HG02938 (cell line): ENCODE results near the gene ZNF570.

Experiments
- ATAC-seq: cut with Tn5 transposase; IDR thresholded peaks from one replicate; pipeline ENCODE4 v1.9.1; 2021; ENCODE audit warnings: mild to moderate bottlenecking, moderate library complexity; ENCODE audit not compliant: unreplicated experiment

ZNF570 gene

GRCh38 chr19:37468961-37469777, at the start of gene ZNF570:
Gene ZNF570, plus strand, starts transcription at chr19:37469356. Its CDS starts 999 bp downstream, at chr19:37470355.
- ATAC-seq, result peak; percentile 48

GRCh38 chr19:37452500-37453245, 16.5 kb upstream of the ZNF570 start:
- ATAC-seq, result no peak

DNA sequence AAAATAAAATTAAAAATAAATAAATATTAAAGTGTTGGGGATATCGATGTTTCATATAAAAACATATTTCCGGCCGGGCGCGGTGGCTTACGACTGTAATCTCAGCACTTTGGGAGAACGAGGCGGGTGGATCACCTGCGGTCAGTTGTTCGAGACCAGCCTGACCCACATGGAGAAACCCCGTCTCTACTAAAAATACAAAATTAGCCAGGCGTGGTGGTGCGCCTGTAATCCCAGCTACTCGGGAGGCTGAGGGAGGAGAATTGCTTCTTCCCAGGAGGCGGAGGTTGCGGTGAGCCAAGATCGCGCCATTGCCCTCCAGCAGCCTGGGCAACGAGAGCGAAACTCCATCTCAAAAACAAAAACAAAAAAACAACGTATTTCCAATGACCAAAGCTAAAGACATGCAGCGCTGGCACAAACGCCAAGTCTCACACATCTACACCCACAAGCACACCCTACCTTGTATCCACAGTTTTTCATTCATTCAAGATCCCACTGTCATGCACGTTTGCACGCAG, 2.8 kb upstream of the ZNF570 start:
- no peak for ATAC-seq

- ATAC-seq, result peak; percentile 61
Measured at GRCh38 chr19:37466798-37467607, 2.2 kb upstream of the ZNF570 start, which contains the start of gene ZNF569. Gene ZNF569, minus strand, starts transcription at chr19:37467444. Its CDS starts 22,523 bp downstream, at chr19:37444921.

- ATAC-seq, result no peak
Measured at GRCh38 chr19:37467608-37468090, 1.5 kb upstream of the ZNF570 start.

DNA sequence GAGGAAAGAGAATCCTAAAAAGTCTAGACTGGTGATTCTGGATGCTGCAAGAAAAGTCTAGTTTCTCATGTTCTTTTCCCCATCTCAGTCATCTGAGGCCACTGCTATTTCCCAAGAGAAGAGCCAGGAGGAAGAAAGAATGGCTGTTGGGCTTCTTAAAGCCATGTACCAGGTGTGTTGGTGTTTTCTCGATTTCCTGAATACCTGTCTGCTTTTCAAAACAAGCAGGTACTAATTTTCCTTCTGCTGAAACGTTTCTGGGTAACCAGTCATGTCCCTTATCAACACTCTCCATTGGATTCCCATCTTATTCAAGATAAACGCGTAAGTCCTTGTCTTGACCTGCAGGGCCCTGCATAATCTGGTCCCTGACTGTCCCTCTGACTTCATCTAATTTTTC, 1.1 kb downstream of the ZNF570 start:
- ATAC-seq, result no peak

GRCh38 chr19:37472165-37472564, 3.0 kb downstream of the ZNF570 start:
- ATAC-seq, result no peak

DNA sequence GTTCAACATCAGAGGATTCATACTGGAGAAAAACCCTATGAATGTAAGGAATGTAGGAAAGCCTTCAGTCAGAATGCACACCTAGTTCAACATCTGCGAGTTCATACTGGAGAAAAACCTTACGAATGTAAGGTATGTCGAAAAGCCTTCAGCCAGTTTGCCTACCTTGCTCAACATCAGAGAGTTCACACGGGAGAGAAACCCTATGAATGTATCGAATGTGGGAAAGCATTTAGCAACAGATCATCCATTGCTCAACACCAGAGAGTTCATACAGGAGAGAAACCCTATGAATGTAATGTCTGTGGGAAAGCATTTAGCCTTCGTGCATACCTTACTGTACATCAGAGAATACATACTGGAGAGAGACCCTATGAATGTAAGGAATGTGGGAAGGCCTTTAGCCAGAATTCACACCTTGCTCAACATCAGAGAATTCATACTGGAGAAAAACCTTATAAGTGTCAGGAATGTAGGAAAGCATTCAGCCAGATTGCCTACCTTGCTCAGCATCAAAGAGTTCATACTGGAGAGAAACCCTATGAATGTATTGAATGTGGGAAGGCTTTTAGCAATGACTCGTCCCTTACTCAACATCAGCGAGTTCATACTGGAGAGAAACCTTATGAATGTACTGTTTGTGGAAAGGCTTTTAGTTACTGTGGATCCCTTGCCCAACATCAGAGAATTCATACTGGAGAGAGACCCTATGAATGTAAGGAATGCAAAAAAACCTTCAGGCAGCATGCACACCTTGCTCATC, 15.4 kb downstream of the ZNF570 start:
- ATAC-seq, result no peak

- no peak for ATAC-seq
Measured at GRCh38 chr19:37492213-37492612, 23.1 kb downstream of the ZNF570 start.

- no peak for ATAC-seq
Measured at GRCh38 chr19:37505958-37506386, 36.8 kb downstream of the ZNF570 start.

- no peak for ATAC-seq
Measured at GRCh38 chr19:37506387-37507166, 37.4 kb downstream of the ZNF570 start, which contains the start of gene ZNF793. Gene ZNF793, plus strand, starts transcription at chr19:37506939. Its CDS starts 16,501 bp downstream, at chr19:37523440.

- no peak for ATAC-seq
Measured at GRCh38 chr19:37507167-37507464, 38.0 kb downstream of the ZNF570 start.

DNA sequence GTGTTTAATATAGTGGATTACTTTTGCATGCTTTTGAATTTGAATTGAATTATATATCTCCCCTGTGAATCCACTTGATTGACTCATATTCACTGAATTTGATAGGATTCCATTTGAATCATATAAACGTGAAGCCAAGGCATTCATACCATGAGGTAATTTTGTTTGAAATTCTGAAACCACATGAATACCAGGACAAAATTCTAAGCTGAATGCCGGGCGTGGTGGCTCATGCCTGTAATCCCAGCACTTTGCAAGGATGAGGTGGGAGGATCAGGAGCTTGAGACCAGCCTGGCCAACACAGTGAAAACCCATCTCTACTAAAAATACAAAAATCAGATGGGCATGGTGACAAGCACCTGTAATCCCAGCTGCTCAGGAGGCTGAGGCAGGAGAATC, 42.0 kb downstream of the ZNF570 start:
- no peak for ATAC-seq

GRCh38 chr19:37511821-37512220, 42.7 kb downstream of the ZNF570 start:
- no peak for ATAC-seq

DNA sequence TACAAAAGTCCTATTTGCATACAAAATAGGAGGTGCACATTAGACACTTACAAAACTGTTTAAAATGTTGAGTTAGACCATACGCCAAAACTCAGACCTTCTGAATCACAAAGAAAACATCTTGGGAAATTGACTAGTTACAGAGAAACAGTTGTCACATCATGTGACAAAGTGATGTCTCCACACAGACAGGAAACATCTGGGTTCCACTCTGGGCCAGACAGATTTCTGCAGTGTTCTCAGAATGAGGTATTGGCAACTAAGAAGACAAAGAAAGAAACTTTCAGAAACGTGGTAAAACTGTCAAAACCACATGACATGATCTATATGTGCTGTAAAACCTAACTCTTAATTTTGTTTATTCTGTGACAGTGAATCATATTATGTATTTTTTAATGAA, 44.2 kb downstream of the ZNF570 start:
- ATAC-seq, result no peak

GRCh38 chr19:37519890-37520289, 50.7 kb downstream of the ZNF570 start:
- ATAC-seq, result no peak

DNA sequence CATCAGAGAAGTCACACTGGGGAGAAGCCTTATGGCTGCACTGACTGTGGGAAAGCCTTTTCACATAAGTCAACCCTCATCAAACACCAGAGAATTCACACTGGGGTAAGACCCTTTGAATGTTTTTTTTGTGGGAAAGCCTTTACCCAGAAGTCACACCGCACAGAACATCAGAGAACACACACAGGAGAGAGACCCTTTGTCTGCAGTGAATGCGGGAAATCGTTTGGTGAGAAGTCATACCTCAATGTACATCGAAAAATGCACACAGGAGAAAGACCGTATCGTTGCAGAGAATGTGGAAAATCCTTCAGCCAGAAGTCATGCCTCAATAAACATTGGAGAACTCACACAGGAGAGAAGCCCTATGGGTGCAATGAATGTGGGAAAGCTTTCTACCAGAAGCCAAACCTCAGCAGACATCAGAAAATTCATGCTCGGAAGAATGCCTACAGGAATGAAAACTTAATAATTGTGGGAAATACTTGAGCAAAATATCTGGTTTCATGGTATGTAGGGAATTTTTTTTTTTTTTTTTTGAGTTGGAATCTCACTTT, 68.3 kb downstream of the ZNF570 start:
- ATAC-seq, result no peak
